MCF 10A (cell line): ENCODE data around the gene SLC29A3. TPM values are rescaled to one million over a fixed set of nuclear protein-coding genes. Genes with fewer than 3 reads are reported as not detected.

Experiments
- BruUV-seq: library from RNA; stranded (reverse); fragments of 400-500 nt; replicated peaks from 2 replicates; lab custom pipeline; 2021; lab: Mats Ljungman, UMichigan
- CTCF ChIA-PET: fragments of 300-600 bp; sonication (Branson Sonifier 250); formaldehyde crosslinking; extraction: SDS; loops from one replicate; lab custom pipeline; 2021; ENCODE audit warnings: antibody characterized with exemption, inconsistent platforms; lab: Yijun Ruan, JAX
- POLR2A ChIA-PET: fragments of 300-600, 350-650 bp; sonication (Branson Sonifier 250); formaldehyde crosslinking; extraction: SDS; loops from one replicate; lab custom pipeline; 2020; ENCODE audit warnings: antibody characterized with exemption, inconsistent platforms; lab: Yijun Ruan, JAX
- DNase-seq: peaks from one replicate; pipeline ENCODE4 v3.0.0-alpha.2; 2018; ENCODE audit not compliant: unreplicated experiment
- H3K27ac Mint-ChIP-seq: one replicate; pipeline ENCODE4 v1.8.0; 2022; ENCODE audit warnings: mild to moderate bottlenecking, low read depth, mixed read lengths; ENCODE audit not compliant: unreplicated experiment
- H3K27me3 Mint-ChIP-seq: one replicate; pipeline ENCODE4 v1.8.0; 2022; ENCODE audit warnings: mixed read lengths; ENCODE audit not compliant: insufficient read depth, unreplicated experiment
- H3K36me3 Mint-ChIP-seq: one replicate; pipeline ENCODE4 v1.8.0; 2022; ENCODE audit warnings: mild to moderate bottlenecking, moderate library complexity, mixed read lengths; ENCODE audit not compliant: insufficient read depth, unreplicated experiment
- H3K4me1 Mint-ChIP-seq: one replicate; pipeline ENCODE4 v1.8.0; 2022; ENCODE audit warnings: mixed read lengths; ENCODE audit not compliant: insufficient read depth, unreplicated experiment
- H3K4me3 Mint-ChIP-seq: one replicate; pipeline ENCODE4 v1.8.0; 2022; ENCODE audit warnings: mild to moderate bottlenecking, moderate library complexity, mixed read lengths; ENCODE audit not compliant: unreplicated experiment
- H3K9me3 Mint-ChIP-seq: one replicate; pipeline ENCODE4 v1.8.0; 2022; ENCODE audit warnings: mixed read lengths; ENCODE audit not compliant: unreplicated experiment
- CTCF ChIP-seq: fragments of 200-600 bp; IDR thresholded peaks from one replicate; pipeline ENCODE4 v1.8.0; 2022; ENCODE audit warnings: antibody characterized with exemption, mild to moderate bottlenecking; ENCODE audit not compliant: unreplicated experiment
- intact Hi-C: fragments of 100-400 bp; cut with micrococcal nuclease; formaldehyde crosslinking; loops from 2 replicates; pipeline ENCODE4 v1.14.1; 2022
- total RNA-seq: library from RNA; stranded (reverse); gene quantifications from 2 replicates; pipeline ENCODE4 v1.2.3, GENCODE V29; 2022

The SLC29A3 gene
- total RNA-seq, 1 experiment from 2014 or later: 3.6 TPM

GRCh38 chr10:71401056-71401455 is 82.0 kb downstream of the SLC29A3 start:
- no peaks in the 10 kb centered on the region for H3K4me1 Mint-ChIP-seq
- intact Hi-C loops: no loop called here
- ChIA-PET POLR2A (no interaction called here), CTCF (interaction anchor here (0.6 kb wide), 1 partner anchor 209 kb away, joined by 5 read pairs; no protein-coding TSS in a partner anchor)
- DNase-seq: no peak
- no peak for TF ChIP-seq CTCF
- H3K9me3 Mint-ChIP-seq: no peaks in the 10 kb centered on the region
- H3K36me3 Mint-ChIP-seq: no peaks in the 10 kb centered on the region
- peaks cover 54% of the 10 kb centered on the region for H3K27me3 Mint-ChIP-seq
- H3K27ac Mint-ChIP-seq: no peak overlapping the region
- H3K4me3 Mint-ChIP-seq: no peak overlapping the region
- BruUV-seq: no TSS peak

- Mint-ChIP-seq H3K36me3 (no peaks in the 10 kb centered on the region), H3K4me1 (no peaks in the 10 kb centered on the region), H3K4me3 (no peak overlapping the region), H3K27me3 (peaks cover 50% of the 10 kb centered on the region), H3K27ac (no peak overlapping the region), H3K9me3 (no peaks in the 10 kb centered on the region)
- TF ChIP-seq CTCF: no peak
- CTCF ChIA-PET: interaction anchor here (0.6 kb wide), 1 partner anchor 24 kb away, joined by 5 read pairs; no protein-coding TSS in a partner anchor
- POLR2A ChIA-PET: no interaction called here
- no TSS peak for BruUV-seq
- DNase-seq: no peak
- intact Hi-C loops: no loop called here
Measured at GRCh38 chr10:71402005-71402404, 82.9 kb downstream of the SLC29A3 start.

- TF ChIP-seq CTCF: no peak
- H3K4me3 Mint-ChIP-seq: no peak overlapping the region
- H3K27ac Mint-ChIP-seq: no peak overlapping the region
- no peaks in the 10 kb centered on the region for H3K4me1 Mint-ChIP-seq
- H3K9me3 Mint-ChIP-seq: no peaks in the 10 kb centered on the region
- POLR2A ChIA-PET: interaction anchor here (0.6 kb wide), 1 partner anchor 9 kb away, joined by 3 read pairs; no protein-coding TSS in a partner anchor
- H3K36me3 Mint-ChIP-seq: no peaks in the 10 kb centered on the region
- DNase-seq: no peak
- peaks cover 30% of the 10 kb centered on the region for H3K27me3 Mint-ChIP-seq
- no TSS peak for BruUV-seq
- intact Hi-C loops: no loop called here
- CTCF ChIA-PET: interaction anchor here (0.6 kb wide), 1 partner anchor 26 kb away, joined by 3 read pairs; no protein-coding TSS in a partner anchor
Measured at GRCh38 chr10:71404503-71405295, 85.6 kb downstream of the SLC29A3 start.

- intact Hi-C loops: no loop called here
- TF ChIP-seq CTCF: no peak
- Mint-ChIP-seq H3K36me3 (no peaks in the 10 kb centered on the region), H3K9me3 (no peaks in the 10 kb centered on the region), H3K27ac (no peak overlapping the region), H3K4me3 (no peak overlapping the region), H3K4me1 (no peaks in the 10 kb centered on the region), H3K27me3 (peaks cover 21% of the 10 kb centered on the region)
- ChIA-PET CTCF (no interaction called here), POLR2A (no interaction called here)
- BruUV-seq: no TSS peak
- peak; percentile 11 for DNase-seq
Measured at GRCh38 chr10:71406878-71407277, 87.8 kb downstream of the SLC29A3 start.
